Measurements from ENCODE around the gene LANCL3. TPM values are rescaled to one million over a fixed set of nuclear protein-coding genes. Genes with fewer than 3 reads are reported as not detected.

LANCL3 gene
- total and polyA plus RNA-seq, 11 donors, result 0.08 to 2.2 (median 0.24) TPM

- Histone ChIP-seq H3K36me3 (no peaks in the 10 kb centered on the region), H3K9me3 (peaks cover 0 to 6% (median 0%) of the 10 kb centered on the region in 12 donors), H3K4me1 (no peaks in the 10 kb centered on the region), H3K27me3 (peaks cover 0 to 6% (median 0%) of the 10 kb centered on the region in 9 donors), H3K4me3 (no peak overlapping the region), H3K27ac (no peak overlapping the region)
- intact Hi-C loops (cut with DNase I), result no loop called here
- TF ChIP-seq, protein P1, sequence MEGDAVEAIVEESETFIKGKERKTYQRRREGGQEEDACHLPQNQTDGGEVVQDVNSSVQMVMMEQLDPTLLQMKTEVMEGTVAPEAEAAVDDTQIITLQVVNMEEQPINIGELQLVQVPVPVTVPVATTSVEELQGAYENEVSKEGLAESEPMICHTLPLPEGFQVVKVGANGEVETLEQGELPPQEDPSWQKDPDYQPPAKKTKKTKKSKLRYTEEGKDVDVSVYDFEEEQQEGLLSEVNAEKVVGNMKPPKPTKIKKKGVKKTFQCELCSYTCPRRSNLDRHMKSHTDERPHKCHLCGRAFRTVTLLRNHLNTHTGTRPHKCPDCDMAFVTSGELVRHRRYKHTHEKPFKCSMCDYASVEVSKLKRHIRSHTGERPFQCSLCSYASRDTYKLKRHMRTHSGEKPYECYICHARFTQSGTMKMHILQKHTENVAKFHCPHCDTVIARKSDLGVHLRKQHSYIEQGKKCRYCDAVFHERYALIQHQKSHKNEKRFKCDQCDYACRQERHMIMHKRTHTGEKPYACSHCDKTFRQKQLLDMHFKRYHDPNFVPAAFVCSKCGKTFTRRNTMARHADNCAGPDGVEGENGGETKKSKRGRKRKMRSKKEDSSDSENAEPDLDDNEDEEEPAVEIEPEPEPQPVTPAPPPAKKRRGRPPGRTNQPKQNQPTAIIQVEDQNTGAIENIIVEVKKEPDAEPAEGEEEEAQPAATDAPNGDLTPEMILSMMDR (IDR thresholded peaks at IDR 0.05), result no peak
- TF ChIP-seq POLR2A (IDR thresholded peaks at IDR 0.05), result no peak
- DNase-seq (no peak), ATAC-seq (no peak)
- 65 to 96% (median 83%) methylated on average over 1 of the region's 1 CpG for WGBS, 4 donors
Measured at GRCh38 chrX:37651921-37652452, 80.5 kb downstream of the LANCL3 start.

DNA sequence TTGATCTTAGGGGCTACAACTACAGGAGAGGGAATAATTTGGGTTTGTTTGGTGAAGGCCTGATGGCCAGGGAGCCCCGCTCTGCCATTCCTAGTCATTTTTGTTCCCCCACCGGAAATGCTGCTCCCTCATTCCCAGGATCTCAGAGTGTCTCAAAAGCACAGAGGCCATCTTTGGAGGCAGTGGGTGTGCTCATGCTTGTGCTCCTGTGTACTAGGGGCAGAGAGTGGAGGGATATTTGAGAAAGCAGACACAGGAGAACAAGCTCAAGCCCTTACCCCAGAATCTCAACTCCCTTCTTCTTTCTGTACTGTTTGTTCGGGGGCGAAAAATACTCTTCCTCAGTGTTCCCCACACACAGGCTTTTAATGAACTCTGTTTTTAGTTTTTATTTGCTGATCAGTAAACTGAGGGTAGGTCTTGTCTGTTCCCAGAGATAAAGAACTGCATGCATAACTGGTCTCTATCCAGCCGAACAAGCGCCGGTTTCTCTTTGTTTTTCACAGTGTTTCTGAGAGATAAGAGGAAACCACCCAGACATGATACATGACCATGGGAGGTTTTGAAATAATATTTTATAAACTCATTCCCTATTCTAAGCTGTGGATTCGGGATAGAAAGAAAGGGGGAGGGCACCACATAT is 81.2 kb downstream of the LANCL3 start:
- H3K36me3 ChIP-seq, result no peaks in the 10 kb centered on the region
- H3K4me3 ChIP-seq, result no peak overlapping the region
- H3K4me1 ChIP-seq, result no peaks in the 10 kb centered on the region
- peaks cover 0 to 6% (median 0%) of the 10 kb centered on the region in 9 donors for H3K27me3 ChIP-seq
- H3K9me3 ChIP-seq, result peaks cover 0 to 6% (median 0%) of the 10 kb centered on the region in 12 donors
- 73 to 87% (median 80%) methylated on average over 8 of the region's 8 CpGs for WGBS, 4 donors
- intact Hi-C loops (cut with DNase I), result no loop called here
- DNase-seq, result no peak
- no peak for ATAC-seq
- no peak overlapping the region for H3K27ac ChIP-seq
- TF ChIP-seq, protein P1 (IDR thresholded peaks at IDR 0.05), result no peak
- TF ChIP-seq POLR2A (IDR thresholded peaks at IDR 0.05), result no peak

DNA sequence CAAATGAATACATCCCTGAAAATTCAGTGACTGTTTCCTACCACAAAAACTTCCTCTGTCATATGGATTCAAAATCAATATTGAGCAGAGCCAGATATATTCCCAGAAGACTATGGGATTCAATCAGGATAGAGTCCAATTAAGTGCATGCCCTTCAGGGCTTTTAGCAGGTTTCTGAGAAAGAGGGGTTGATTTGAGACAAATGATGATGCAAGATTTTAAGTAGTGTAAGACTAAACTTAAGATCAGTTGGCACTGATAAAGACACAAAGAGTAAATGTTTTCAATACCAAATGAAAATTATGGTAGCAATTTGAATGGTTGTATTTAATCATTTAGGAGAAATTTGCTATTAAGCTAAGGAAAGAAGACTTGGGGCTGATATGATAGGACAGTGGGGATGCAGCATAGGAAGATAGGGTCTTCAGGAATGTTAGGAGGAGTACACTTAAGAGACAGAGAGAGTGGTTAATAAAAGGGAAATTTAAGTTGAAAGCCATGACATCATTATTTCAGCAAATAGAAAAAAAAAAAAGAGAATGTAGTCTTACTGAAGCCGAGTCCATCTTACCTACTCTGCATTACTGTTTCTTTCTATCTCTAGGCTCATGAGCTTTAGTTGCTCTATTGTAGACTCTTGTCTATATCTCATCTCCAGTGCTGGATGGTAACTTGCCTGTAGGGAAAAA is 82.1 kb downstream of the LANCL3 start:
- TF ChIP-seq POLR2A (IDR thresholded peaks at IDR 0.05), result no peak
- TF ChIP-seq, protein P1 (IDR thresholded peaks at IDR 0.05), result no peak
- Histone ChIP-seq H3K9me3 (peaks cover 0 to 6% (median 0%) of the 10 kb centered on the region in 12 donors), H3K27ac (no peak overlapping the region), H3K4me1 (no peaks in the 10 kb centered on the region), H3K27me3 (peaks cover 0 to 6% (median 0%) of the 10 kb centered on the region in 9 donors), H3K4me3 (no peak overlapping the region), H3K36me3 (no peaks in the 10 kb centered on the region)
- ATAC-seq (no peak), DNase-seq (no peak)
- intact Hi-C loops (cut with DNase I), result no loop called here
- 60 to 81% (median 72%) methylated on average over 1 of the region's 1 CpG for WGBS, 4 donors

DNA sequence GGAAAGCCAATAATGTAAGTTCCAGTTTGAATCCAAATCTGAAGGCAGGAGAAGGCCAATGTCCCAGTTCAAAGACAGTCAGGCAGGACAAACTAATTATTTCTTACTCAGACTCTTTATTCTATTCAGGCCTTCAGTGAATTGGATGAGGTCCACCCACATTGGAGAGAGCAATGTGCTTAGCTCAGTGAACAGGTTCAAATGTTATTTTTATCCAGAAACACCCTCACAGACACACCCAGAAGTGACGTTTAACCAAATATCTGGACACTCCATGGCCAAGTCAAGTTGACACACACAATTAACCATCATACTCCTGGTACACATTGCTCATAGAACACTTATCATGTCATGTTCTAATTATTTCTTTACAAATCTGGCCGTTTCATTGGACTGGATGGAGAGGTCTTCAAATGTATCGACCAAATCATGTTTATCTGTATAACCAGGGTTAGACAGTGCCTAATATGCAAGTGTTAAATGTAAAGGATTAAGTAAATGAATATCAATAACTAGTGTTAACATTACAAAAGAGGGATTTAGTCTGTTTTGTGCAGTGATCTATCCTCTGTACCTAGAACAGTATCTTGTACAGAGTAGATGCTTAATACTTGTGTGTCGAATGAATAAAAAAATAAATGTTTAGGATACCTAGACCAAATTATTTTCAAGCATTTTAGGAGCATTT is 87.0 kb downstream of the LANCL3 start:
- WGBS, 4 donors, result 57 to 75% (median 67%) methylated on average over 4 of the region's 4 CpGs
- no peak for TF ChIP-seq POLR2A (IDR thresholded peaks at IDR 0.05)
- TF ChIP-seq, protein P1 (IDR thresholded peaks at IDR 0.05), result no peak
- DNase-seq, result no peak
- Histone ChIP-seq H3K27ac (no peak overlapping the region), H3K4me3 (no peak overlapping the region), H3K36me3 (no peaks in the 10 kb centered on the region), H3K4me1 (no peaks in the 10 kb centered on the region), H3K9me3 (no peaks in the 10 kb centered on the region), H3K27me3 (peaks cover 0 to 6% (median 0%) of the 10 kb centered on the region in 9 donors)
- intact Hi-C loops (cut with DNase I), result no loop called here
- ATAC-seq, result peak in 1 of 4 donors; percentile 65

Measured in heart left ventricle (tissue), 16 donors.